Esophagus muscularis mucosa (tissue), 4 donors: ENCODE results near the gene ZNF503. TPM values are rescaled to one million over a fixed set of nuclear protein-coding genes. Genes with fewer than 3 reads are reported as not detected.

Source experiments
- DNase-seq: peaks from one replicate; pipeline ENCODE4 v3.0.0-alpha.2; 2017; ENCODE audit errors: extremely low spot score
- H3K27ac ChIP-seq, 4 donors: fragments of 200-600 bp; sonication (generic); replicated peaks in 1 of 4; 1 replicate in 3 of 4; 2 replicates in 1 of 4; pipeline ENCODE4 v1.5.1; 2016 to 2019; ENCODE audit warnings: mild to moderate bottlenecking in 1 of 4
- H3K27me3 ChIP-seq, 4 donors: fragments of 200-600 bp; sonication (generic); one replicate each; pipeline versions ENCODE4 v1.5.1 to v1.6.0; 2016 to 2019
- H3K36me3 ChIP-seq, 4 donors: fragments of 200-600 bp; sonication (generic); one replicate each; pipeline ENCODE4 v1.5.1; 2016 to 2019
- H3K4me1 ChIP-seq, 4 donors: fragments of 200-600 bp; sonication (generic); one replicate each; pipeline ENCODE4 v1.5.1; 2016 to 2019
- H3K4me3 ChIP-seq, 4 donors: fragments of 200-600 bp; sonication (generic); 1 replicate in 2 of 4; 2 replicates in 2 of 4; pipeline ENCODE4 v1.5.1; 2016 to 2019; ENCODE audit warnings: mild to moderate bottlenecking in 4 of 4, moderate library complexity in 1 of 4
- H3K9me3 ChIP-seq, 4 donors: fragments of 200-600 bp; sonication (generic); 1 replicate in 3 of 4; 2 replicates in 1 of 4; pipeline ENCODE4 v1.5.1; 2016 to 2019
- EP300 ChIP-seq: sonication (generic); formaldehyde crosslinking; IDR thresholded peaks from one replicate; pipeline ENCODE4 v1.6.1; 2017; ENCODE audit warnings: antibody characterized with exemption
- POLR2A ChIP-seq: fragments of 450-650 bp; IDR thresholded peaks from one replicate; pipeline ENCODE4 v1.6.1; 2017; ENCODE audit warnings: antibody characterized with exemption, moderate library complexity, mild to moderate bottlenecking, low read depth
- POLR2AphosphoS5 ChIP-seq, 2 donors: sonication (generic); formaldehyde crosslinking; IDR thresholded peaks; one replicate each; pipeline ENCODE4 v1.6.1; 2017; ENCODE audit warnings: antibody characterized with exemption in 2 of 2
- WGBS: methylation state at CpG from one replicate; pipeline ENCODE4 v1.1.5; 2018; 5-methylcytosine and 5-hydroxymethylcytosine counted together
- intact Hi-C: fragments of 100-400 bp; cut with DNase I; formaldehyde crosslinking; loops from one replicate; pipeline ENCODE4 v1.15.1; 2023
- total RNA-seq, 4 donors: library from RNA; depleted of rRNA; stranded (reverse); fragments of >200 nt; gene quantifications; one replicate each; pipeline versions ENCODE4 v1.1.0 to v1.2.1, GENCODE V29; 2016
- TF ChIP-seq, protein P1 (sequence below), 3 experiments: fragments of 200-600 bp in 2 of 3; fragments of 450-650 bp in 1 of 3; sonication (generic) in 2 of 3; IDR thresholded peaks; one replicate each; pipeline ENCODE4 v1.5.1; 2017 to 2019; ENCODE audit warnings: antibody characterized with exemption in 3 of 3, mild to moderate bottlenecking in 2 of 3, moderate library complexity in 1 of 3

ZNF503 gene
- total RNA-seq, 4 donors from 2014 or later = 21.2 to 101 (median 65.1) TPM

DNA sequence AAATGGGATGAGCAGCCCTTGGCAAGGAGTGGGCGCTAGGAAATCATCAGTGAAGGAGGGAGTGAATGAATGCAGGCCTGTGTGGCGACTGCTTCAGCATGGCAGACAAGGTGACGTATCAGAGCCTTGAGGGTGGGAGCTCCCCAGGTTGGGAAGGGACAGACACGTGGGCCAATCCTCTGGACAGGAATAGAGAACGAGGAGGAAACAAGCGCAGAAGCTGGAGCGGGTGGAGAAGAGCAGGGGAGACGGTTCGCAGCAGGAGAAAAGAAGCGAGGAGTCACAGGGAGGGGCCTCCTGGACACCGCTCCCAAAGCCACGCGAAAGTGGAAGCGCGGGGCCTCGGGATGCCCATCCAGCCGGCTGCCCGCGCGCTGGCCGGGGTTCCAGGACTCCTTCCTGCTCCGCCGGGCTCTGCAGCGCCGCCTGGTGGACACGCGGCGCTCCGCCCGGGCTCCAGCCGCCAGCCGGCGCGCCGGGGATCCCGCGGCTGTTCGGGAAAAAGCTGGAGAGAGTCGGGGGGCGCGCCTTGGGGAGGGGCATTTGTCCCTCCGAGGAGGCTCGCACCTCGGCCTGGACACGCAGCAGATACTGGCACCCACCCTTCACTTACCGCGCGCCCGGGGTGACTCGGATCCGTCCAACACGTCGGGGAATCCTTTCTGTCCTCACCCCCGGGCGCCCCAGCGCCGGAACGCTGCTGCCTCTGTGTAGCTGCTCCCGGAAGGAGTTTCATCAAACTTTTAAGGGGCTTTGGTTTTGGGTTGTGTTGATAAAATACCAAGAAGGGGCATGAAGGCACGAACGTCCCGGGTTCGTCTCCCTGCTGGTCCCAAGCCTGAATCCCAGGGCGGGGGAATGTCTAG lies 6.3 kb downstream of the ZNF503 start:
- Histone ChIP-seq H3K4me3 (peak overlapping the region; percentile 86 to 100 (median 96)), H3K27ac (peak overlapping the region; percentile 99 to 100 (median 100)), H3K27me3 (no peaks in the 10 kb centered on the region), H3K4me1 (peaks cover 13 to 40% (median 31%) of the 10 kb centered on the region in 4 donors), H3K36me3 (peaks cover 12 to 18% (median 15%) of the 10 kb centered on the region in 4 donors), H3K9me3 (no peaks in the 10 kb centered on the region)
- WGBS = 26% methylated on average over 29 of the region's 64 CpGs
- intact Hi-C loops = loop anchor here (5.0 kb wide), 1 partner anchor 267 kb away; no protein-coding TSS in a partner anchor
- no peak for DNase-seq
- TF ChIP-seq POLR2A = no peak
- no peak for TF ChIP-seq EP300
- TF ChIP-seq, protein P1, sequence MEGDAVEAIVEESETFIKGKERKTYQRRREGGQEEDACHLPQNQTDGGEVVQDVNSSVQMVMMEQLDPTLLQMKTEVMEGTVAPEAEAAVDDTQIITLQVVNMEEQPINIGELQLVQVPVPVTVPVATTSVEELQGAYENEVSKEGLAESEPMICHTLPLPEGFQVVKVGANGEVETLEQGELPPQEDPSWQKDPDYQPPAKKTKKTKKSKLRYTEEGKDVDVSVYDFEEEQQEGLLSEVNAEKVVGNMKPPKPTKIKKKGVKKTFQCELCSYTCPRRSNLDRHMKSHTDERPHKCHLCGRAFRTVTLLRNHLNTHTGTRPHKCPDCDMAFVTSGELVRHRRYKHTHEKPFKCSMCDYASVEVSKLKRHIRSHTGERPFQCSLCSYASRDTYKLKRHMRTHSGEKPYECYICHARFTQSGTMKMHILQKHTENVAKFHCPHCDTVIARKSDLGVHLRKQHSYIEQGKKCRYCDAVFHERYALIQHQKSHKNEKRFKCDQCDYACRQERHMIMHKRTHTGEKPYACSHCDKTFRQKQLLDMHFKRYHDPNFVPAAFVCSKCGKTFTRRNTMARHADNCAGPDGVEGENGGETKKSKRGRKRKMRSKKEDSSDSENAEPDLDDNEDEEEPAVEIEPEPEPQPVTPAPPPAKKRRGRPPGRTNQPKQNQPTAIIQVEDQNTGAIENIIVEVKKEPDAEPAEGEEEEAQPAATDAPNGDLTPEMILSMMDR (IDR thresholded peaks at IDR 0.05) = peak in 2 of 3 experiments; percentile 90 to 97
- peak in 1 of 2 donors; percentile 42 for TF ChIP-seq POLR2AphosphoS5 (IDR thresholded peaks at IDR 0.05)

DNA sequence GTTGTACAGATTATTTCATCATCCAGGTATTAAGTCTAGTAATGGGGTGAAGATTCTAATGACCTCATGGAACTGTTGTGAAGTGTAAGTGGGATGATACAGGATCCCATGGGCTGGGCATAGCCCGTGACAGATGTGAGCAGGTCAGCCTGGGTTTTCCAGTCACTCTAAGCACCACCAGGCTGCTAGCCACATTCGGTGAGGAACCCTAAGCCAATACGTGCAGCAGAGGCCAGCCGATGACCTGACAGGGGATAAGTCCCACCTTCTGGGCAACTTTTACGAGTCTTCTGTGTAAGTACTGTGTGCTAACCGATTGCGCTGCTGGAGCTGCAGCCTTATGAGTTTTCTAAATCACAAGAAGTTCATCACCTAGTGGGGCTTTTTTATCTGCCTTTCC lies 7.3 kb downstream of the ZNF503 start:
- Histone ChIP-seq H3K4me3 (no peak overlapping the region), H3K36me3 (peaks cover 7 to 14% (median 9%) of the 10 kb centered on the region in 4 donors), H3K9me3 (no peaks in the 10 kb centered on the region), H3K4me1 (peaks cover 8 to 35% (median 27%) of the 10 kb centered on the region in 4 donors), H3K27ac (peak overlapping the region in 1 of 4 donors; percentile 100), H3K27me3 (no peaks in the 10 kb centered on the region)
- no peak for DNase-seq
- intact Hi-C loops = loop anchor here (5.0 kb wide), 1 partner anchor 97 kb away; no protein-coding TSS in a partner anchor
- no peak for TF ChIP-seq POLR2AphosphoS5 (IDR thresholded peaks at IDR 0.05)
- no peak for TF ChIP-seq POLR2A
- TF ChIP-seq EP300 = no peak
- TF ChIP-seq, protein P1 (IDR thresholded peaks at IDR 0.05) = no peak
- 95% methylated on average over 7 of the region's 7 CpGs for WGBS

DNA sequence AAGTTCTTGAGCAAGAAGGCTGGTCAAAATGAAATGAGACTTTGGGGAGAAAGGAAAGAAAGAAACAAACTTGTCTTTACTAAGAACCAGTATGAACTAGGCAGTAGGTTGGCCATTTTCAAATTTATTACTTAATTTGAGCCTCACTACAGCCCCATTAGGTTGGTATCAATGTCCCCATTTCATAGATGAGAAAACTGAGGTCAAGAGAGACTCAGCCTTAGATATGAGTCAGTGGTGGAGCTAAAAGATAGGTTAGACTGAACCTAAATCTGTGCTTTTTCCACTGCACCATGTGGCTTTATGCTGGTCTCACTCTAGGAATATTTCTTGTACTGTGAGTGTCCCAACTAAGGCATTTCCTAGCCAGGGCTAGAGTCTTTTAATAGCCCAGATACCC lies 8.8 kb downstream of the ZNF503 start:
- Histone ChIP-seq H3K36me3 (peaks cover 0 to 8% (median 0%) of the 10 kb centered on the region in 4 donors), H3K27ac (no peak overlapping the region), H3K4me1 (peaks cover 8 to 33% (median 27%) of the 10 kb centered on the region in 4 donors), H3K27me3 (no peaks in the 10 kb centered on the region), H3K4me3 (no peak overlapping the region), H3K9me3 (no peaks in the 10 kb centered on the region)
- TF ChIP-seq EP300 (no peak), POLR2A (no peak), POLR2AphosphoS5 (IDR thresholded peaks at IDR 0.05) (no peak)
- TF ChIP-seq, protein P1 (IDR thresholded peaks at IDR 0.05) = no peak
- DNase-seq = no peak
- intact Hi-C loops = loop anchor here (5.0 kb wide), 1 partner anchor 95 kb away; no protein-coding TSS in a partner anchor

DNA sequence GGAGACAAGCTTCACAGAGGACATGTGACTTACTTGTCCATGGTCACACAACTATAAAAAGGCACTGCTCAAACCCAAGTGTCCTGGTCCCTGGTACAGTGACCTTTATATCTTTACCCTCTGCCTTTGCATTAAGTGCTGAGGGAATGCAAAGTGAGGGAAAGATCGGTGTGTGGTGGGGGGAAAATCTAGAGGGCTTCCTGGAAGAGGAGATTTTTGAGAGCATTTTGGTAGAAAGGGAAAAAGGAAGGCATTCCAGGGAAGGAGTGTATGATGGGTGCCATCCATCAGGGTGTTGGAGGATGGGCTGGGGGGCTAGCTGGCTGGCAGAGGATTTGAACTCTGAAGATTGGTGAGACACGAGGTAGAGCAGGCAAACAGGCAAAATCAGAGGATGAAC lies 9.3 kb downstream of the ZNF503 start:
- no peak for DNase-seq
- no peak overlapping the region for H3K27ac ChIP-seq
- H3K27me3 ChIP-seq = no peaks in the 10 kb centered on the region
- WGBS = 85% methylated on average over 2 of the region's 2 CpGs
- H3K4me3 ChIP-seq = no peak overlapping the region
- intact Hi-C loops = loop anchor here (5.0 kb wide), 1 partner anchor 95 kb away; no protein-coding TSS in a partner anchor
- TF ChIP-seq POLR2A (no peak), EP300 (no peak), POLR2AphosphoS5 (IDR thresholded peaks at IDR 0.05) (no peak)
- TF ChIP-seq, protein P1 (IDR thresholded peaks at IDR 0.05) = no peak
- H3K4me1 ChIP-seq = peaks cover 8 to 33% (median 27%) of the 10 kb centered on the region in 4 donors
- no peaks in the 10 kb centered on the region for H3K9me3 ChIP-seq
- H3K36me3 ChIP-seq = peaks cover 0 to 8% (median 0%) of the 10 kb centered on the region in 4 donors
